GM13976 (cell line): ENCODE data around the gene DDN.

ENCODE experiments used
- DNase-seq: peaks from one replicate; pipeline ENCODE4 v3.0.0; 2012; ENCODE audit warnings: low spot score
- in situ Hi-C: fragments of 300-500 bp; cut with MboI; formaldehyde crosslinking; loops from one replicate; pipeline ENCODE4 v1.12.0; 2022; ENCODE audit warnings: low sequenced_read_pairs, mixed read lengths, inconsistent platforms; ENCODE audit not compliant: unreplicated experiment
- TF ChIP-seq, protein P1 (sequence below): IDR thresholded peaks from 2 replicates; pipeline ENCODE4 v1.5.1; 2012; ENCODE audit warnings: borderline replicate concordance, mild to moderate bottlenecking; ENCODE audit not compliant: insufficient read depth; ENCODE audit errors: extremely low read depth, missing control alignments, control extremely low read depth

DDN gene

DNA sequence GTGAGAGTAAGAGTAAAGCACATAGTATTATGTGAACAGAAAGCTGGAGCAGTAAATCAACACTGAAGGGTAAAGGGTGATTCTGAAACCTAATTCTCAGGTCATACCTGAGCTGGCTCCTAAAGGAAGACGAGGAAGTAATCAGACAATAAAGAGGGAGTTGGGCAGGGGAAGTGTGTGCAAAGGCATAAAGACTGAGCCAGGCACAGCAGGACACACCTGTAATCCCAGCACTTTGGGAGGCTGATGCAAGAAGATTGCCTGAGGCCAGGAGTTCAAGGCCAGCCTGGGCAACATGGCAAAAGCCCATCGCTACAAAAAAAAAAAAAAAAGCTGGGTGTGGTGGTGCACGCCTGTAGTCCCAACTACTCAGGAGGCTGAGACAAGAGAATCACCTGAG, 51.4 kb downstream of the DDN start:
- TF ChIP-seq, protein P1, sequence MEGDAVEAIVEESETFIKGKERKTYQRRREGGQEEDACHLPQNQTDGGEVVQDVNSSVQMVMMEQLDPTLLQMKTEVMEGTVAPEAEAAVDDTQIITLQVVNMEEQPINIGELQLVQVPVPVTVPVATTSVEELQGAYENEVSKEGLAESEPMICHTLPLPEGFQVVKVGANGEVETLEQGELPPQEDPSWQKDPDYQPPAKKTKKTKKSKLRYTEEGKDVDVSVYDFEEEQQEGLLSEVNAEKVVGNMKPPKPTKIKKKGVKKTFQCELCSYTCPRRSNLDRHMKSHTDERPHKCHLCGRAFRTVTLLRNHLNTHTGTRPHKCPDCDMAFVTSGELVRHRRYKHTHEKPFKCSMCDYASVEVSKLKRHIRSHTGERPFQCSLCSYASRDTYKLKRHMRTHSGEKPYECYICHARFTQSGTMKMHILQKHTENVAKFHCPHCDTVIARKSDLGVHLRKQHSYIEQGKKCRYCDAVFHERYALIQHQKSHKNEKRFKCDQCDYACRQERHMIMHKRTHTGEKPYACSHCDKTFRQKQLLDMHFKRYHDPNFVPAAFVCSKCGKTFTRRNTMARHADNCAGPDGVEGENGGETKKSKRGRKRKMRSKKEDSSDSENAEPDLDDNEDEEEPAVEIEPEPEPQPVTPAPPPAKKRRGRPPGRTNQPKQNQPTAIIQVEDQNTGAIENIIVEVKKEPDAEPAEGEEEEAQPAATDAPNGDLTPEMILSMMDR: no peak
- in situ Hi-C loops: no loop called here
- no peak for DNase-seq

DNA sequence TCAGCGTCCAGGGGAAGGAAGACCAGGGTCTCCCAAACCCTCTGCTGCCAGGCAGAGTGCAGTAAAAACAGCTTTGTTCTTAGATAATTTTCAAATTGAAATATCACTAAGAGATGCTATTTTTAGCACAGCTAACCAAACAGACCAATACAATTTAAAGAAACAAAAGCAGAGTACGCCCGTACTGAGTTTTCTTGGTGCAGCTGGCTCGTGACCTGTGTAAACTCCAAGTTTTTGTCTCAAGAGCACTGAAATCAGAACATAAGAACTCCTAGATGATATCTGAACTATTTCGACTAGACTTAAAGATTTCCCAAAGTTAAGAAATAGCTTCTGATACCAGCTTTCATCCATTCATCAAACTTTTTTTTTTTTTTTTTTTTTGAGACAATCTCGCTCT, 52.2 kb downstream of the DDN start:
- TF ChIP-seq, protein P1: no peak
- in situ Hi-C loops: no loop called here
- no peak for DNase-seq

DNA sequence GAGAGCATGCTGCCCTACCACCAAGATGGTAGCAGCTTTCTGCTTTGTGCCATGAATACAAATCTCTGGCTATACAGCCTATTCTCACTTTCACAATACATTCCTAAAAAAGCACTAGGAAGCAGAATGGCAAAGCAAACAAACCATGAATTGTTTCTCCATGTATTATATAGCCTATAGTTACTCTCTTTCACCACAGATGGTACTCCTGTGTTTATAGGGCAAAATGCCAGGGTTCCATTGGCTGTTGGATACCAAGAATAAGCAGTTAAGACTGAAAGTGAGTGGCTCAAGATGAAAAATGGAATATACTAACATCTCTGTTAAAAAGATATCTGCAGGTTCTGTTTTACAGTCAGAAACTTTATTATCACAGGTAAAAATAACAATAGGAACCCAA, 53.0 kb downstream of the DDN start:
- no peak for DNase-seq
- TF ChIP-seq, protein P1: no peak
- in situ Hi-C loops: no loop called here
